ENCODE measurements around the gene MKS1. TPM values are rescaled to one million over a fixed set of nuclear protein-coding genes. Genes with fewer than 3 reads are reported as not detected.

The MKS1 gene
- total RNA-seq, 1 experiment from 2014 or later, result 24.8 TPM

GRCh38 chr17:58234512-58234911 is 15.5 kb upstream of the MKS1 start:
- H2BK5ac ChIP-seq (ENCODE audit: insufficient read length, low read length), result no peak overlapping the region
- no peak overlapping the region for H4K8ac ChIP-seq (replicated peaks; ENCODE audit: insufficient read length, low read depth, low read length)
- H3K4me2 ChIP-seq (ENCODE audit: insufficient read depth, insufficient read length, low read length), result no peak overlapping the region
- H3K27me3 ChIP-seq (ENCODE audit: insufficient read depth, low read length), result 0 out of 2 replicates have a peak, but pooled peaks cover 2% of the 10 kb centered on the region
- H2BK120ac ChIP-seq (ENCODE audit: low read depth, low read length, poor library complexity, severe bottlenecking), result no peak overlapping the region
- DNase-seq, result no peak
- no peak overlapping the region for H4K91ac ChIP-seq (ENCODE audit: insufficient read length, low read depth, low read length)
- no peak overlapping the region for H3T11ph ChIP-seq (ENCODE audit: low read length)
- H3K18ac ChIP-seq (ENCODE audit: insufficient read length, low read depth, low read length), result no peak overlapping the region
- H3K23ac ChIP-seq (ENCODE audit: insufficient read length, low read depth, low read length), result no peak overlapping the region
- no peaks in the 10 kb centered on the region for H3K23me2 ChIP-seq (ENCODE audit: insufficient read length, low read depth, low read length, poor library complexity, severe bottlenecking)
- H3K4ac ChIP-seq (ENCODE audit: low read depth, low read length), result no peak overlapping the region
- TF ChIP-seq CTCF (conservative IDR thresholded peaks at IDR 0.05), result no peak
- H3K9me3 ChIP-seq (ENCODE audit: control insufficient read depth, low read depth, low read length), result no peaks in the 10 kb centered on the region
- Mint-ChIP-seq H3K4me1 (peaks cover 5 to 6% of the 10 kb centered on the region in 2 experiments; a peak in 3 of 4 replicates), H3K27me3 (ENCODE audit: low read depth) (peaks cover 62% of the 10 kb centered on the region), H3K36me3 (ENCODE audit: insufficient read depth in 1 of 3, low read depth in 3 of 3) (no peaks in the 10 kb centered on the region), H3K4me3 (no peak overlapping the region), H3K27ac (no peak overlapping the region), H3K9me3 (no peaks in the 10 kb centered on the region)
- no peaks in the 10 kb centered on the region for H3K4me1 ChIP-seq (ENCODE audit: insufficient read depth, low read length)
- no peak overlapping the region for H3K27ac ChIP-seq (ENCODE audit: insufficient read length, low read depth, low read length)
- H3K14ac ChIP-seq (ENCODE audit: insufficient read depth, low read length), result no peak overlapping the region
- no peak overlapping the region for H2BK20ac ChIP-seq (ENCODE audit: low read depth, low read length, poor library complexity, severe bottlenecking)
- no peak overlapping the region for H2AK5ac ChIP-seq (ENCODE audit: insufficient read length, low read length)
- no peak overlapping the region for H4K5ac ChIP-seq (ENCODE audit: insufficient read length, low read depth, low read length)
- H2AFZ ChIP-seq (ENCODE audit: low read length), result no peak overlapping the region
- no peak overlapping the region for H3K56ac ChIP-seq (ENCODE audit: insufficient read length, low read depth, low read length)
- H3K79me1 ChIP-seq (ENCODE audit: insufficient read depth, low read depth, low read length, poor library complexity, severe bottlenecking), result no peaks in the 10 kb centered on the region
- H3K9ac ChIP-seq (ENCODE audit: extremely low read depth, insufficient read length, low read length), result no peak overlapping the region
- no peaks in the 10 kb centered on the region for H4K20me1 ChIP-seq (ENCODE audit: control insufficient read depth, insufficient read depth, insufficient read length)
- H3K79me2 ChIP-seq (ENCODE audit: insufficient read depth, low read length), result no peaks in the 10 kb centered on the region
- no peak overlapping the region for H2BK15ac ChIP-seq (ENCODE audit: low read depth, low read length)
- WGBS (ENCODE audit: extremely low coverage, insufficient read length, low lambda C conversion rate), result no CpG with 5 or more reads among the region's 3 CpGs
- no peak overlapping the region for H2BK12ac ChIP-seq (ENCODE audit: insufficient read length, low read depth, low read length)
